ENCODE results near the gene TPP2. TPM values are rescaled to one million over a fixed set of nuclear protein-coding genes. Genes with fewer than 3 reads are reported as not detected.

TPP2 gene
- total and polyA plus RNA-seq, 3 donors from 2014 or later, result 86.2 to 171 (median 112) TPM

- 76 to 97% methylated on average over 4 of the region's 4 CpGs for WGBS, 2 donors
- H3K36me3 ChIP-seq (ENCODE audit: low read depth, missing control alignments), result no peaks in the 10 kb centered on the region
- no peaks in the 10 kb centered on the region for H3K4me1 ChIP-seq
- H3K27ac ChIP-seq, result no peak overlapping the region
- no peaks in the 10 kb centered on the region for H3K27me3 ChIP-seq
- no peak for DNase-seq
- TF ChIP-seq CTCF (IDR thresholded peaks at IDR 0.05), result no peak
- TF ChIP-seq POLR2A (IDR thresholded peaks at IDR 0.05), result no peak
- H3K9me3 ChIP-seq, result no peaks in the 10 kb centered on the region
- H3K4me3 ChIP-seq, result no peak overlapping the region
- intact Hi-C loops (cut with DNase I; ENCODE audit: low total_unique reads), result no loop called here
These were observed 94.1 kb downstream of the TPP2 start for GRCh38 chr13:102690883-102691282.

DNA sequence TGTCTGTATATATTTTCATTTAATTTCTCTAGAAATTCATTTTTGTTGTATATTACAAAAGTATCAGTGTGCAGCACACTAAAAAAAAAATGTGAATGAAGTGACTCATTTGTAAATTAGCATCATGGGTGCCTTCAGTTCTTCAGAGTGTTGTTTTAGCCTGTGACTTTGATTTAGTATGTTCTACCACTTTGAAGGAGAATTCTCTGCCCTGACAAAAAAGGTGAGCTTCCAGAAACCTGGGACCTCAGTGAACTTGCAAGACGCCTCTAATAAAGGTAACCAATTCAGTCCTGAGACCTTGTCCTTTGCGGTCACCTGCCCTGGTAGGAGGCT, 95.7 kb downstream of the TPP2 start:
- WGBS, 2 donors, result 80% methylated on average over 2 of the region's 2 CpGs
- no peak for DNase-seq
- Histone ChIP-seq H3K27ac (no peak overlapping the region), H3K4me3 (no peak overlapping the region), H3K9me3 (no peaks in the 10 kb centered on the region), H3K36me3 (ENCODE audit: low read depth, missing control alignments) (no peaks in the 10 kb centered on the region), H3K4me1 (no peaks in the 10 kb centered on the region), H3K27me3 (no peaks in the 10 kb centered on the region)
- TF ChIP-seq CTCF (IDR thresholded peaks at IDR 0.05), result no peak
- TF ChIP-seq POLR2A (IDR thresholded peaks at IDR 0.05), result no peak
- intact Hi-C loops (cut with DNase I; ENCODE audit: low total_unique reads), result no loop called here

- no peak overlapping the region for H3K4me3 ChIP-seq
- H3K27ac ChIP-seq, result no peak overlapping the region
- no peak for DNase-seq
- no peaks in the 10 kb centered on the region for H3K36me3 ChIP-seq (ENCODE audit: low read depth, missing control alignments)
- no peaks in the 10 kb centered on the region for H3K4me1 ChIP-seq
- no peaks in the 10 kb centered on the region for H3K9me3 ChIP-seq
- 89 to 91% methylated on average over 4 of the region's 4 CpGs for WGBS, 2 donors
- no peak for TF ChIP-seq POLR2A (IDR thresholded peaks at IDR 0.05)
- TF ChIP-seq CTCF (IDR thresholded peaks at IDR 0.05), result no peak
- H3K27me3 ChIP-seq, result no peaks in the 10 kb centered on the region
- intact Hi-C loops (cut with DNase I; ENCODE audit: low total_unique reads), result no loop called here
These were observed 96.5 kb downstream of the TPP2 start for GRCh38 chr13:102693250-102693649.

GRCh38 chr13:102693776-102694175, 97.0 kb downstream of the TPP2 start:
- no peak for DNase-seq
- Histone ChIP-seq H3K27me3 (no peaks in the 10 kb centered on the region), H3K36me3 (ENCODE audit: low read depth, missing control alignments) (no peaks in the 10 kb centered on the region), H3K4me3 (no peak overlapping the region), H3K27ac (no peak overlapping the region), H3K9me3 (no peaks in the 10 kb centered on the region), H3K4me1 (no peaks in the 10 kb centered on the region)
- 42 to 72% methylated on average over 2 of the region's 2 CpGs for WGBS, 2 donors
- TF ChIP-seq POLR2A (IDR thresholded peaks at IDR 0.05), result no peak
- TF ChIP-seq CTCF (IDR thresholded peaks at IDR 0.05), result no peak
- intact Hi-C loops (cut with DNase I; ENCODE audit: low total_unique reads), result no loop called here

DNA sequence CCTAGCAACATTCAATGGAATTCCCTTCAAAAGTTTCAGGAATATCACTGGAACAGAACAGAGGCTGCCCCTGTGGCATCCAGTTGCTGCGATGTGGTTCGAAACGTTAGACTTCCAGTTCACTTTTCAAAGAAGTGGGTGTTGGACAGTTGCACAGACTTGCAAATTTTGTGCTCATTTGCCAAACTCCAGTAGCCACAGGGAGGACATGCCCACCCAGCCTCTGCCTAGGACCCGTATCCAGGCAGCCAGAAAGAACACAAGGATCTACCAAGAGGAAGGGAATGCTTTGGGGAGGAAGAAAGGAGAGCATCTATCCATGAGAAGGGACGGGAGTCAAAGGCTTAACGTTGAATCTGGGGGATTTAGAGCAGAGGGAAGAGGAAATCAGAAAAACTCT, 98.2 kb downstream of the TPP2 start, which contains the start of gene METTL21C:
METTL21C (minus strand) TSS at position 108 of the 400 bp plus-strand sequence. CDS start 546 bp downstream, outside the sequence.
- Histone ChIP-seq H3K36me3 (ENCODE audit: low read depth, missing control alignments) (no peaks in the 10 kb centered on the region), H3K4me3 (no peak within 1 kb of the TSS), H3K27ac (no peak within 1 kb of the TSS), H3K4me1 (no peaks in the 10 kb centered on the region), H3K9me3 (no peaks in the 10 kb centered on the region), H3K27me3 (no peaks in the 10 kb centered on the region)
- 80 to 89% methylated on average over 6 of the region's 6 CpGs for WGBS, 2 donors
- TF ChIP-seq CTCF (IDR thresholded peaks at IDR 0.05), result no peak
- no peak for TF ChIP-seq POLR2A (IDR thresholded peaks at IDR 0.05)
- DNase-seq, result no peak
- intact Hi-C loops (cut with DNase I; ENCODE audit: low total_unique reads), result no loop called here

All from testis (tissue), 3 donors.